KOPT-K1 (cell line): Measurements from ENCODE around the gene FUCA1.

ENCODE experiments used
- H3K27ac ChIP-seq: fragments of 200-600 bp; sonication (generic); 2 replicates; pipeline ENCODE4 v1.5.1; 2016; ENCODE audit warnings: antibody characterized with exemption, mild to moderate bottlenecking, low read depth, low read length; ENCODE audit not compliant: poor library complexity, severe bottlenecking
- H3K36me3 ChIP-seq: fragments of 200-600 bp; sonication (generic); 2 replicates; pipeline ENCODE4 v1.5.1; 2017; ENCODE audit warnings: antibody characterized with exemption, mild to moderate bottlenecking, low read length, moderate library complexity; ENCODE audit not compliant: insufficient read depth
- H3K9me3 ChIP-seq: fragments of 200-600 bp; sonication (generic); 2 replicates; pipeline ENCODE4 v1.5.1; 2017; ENCODE audit warnings: antibody characterized with exemption, low read length, mild to moderate bottlenecking; ENCODE audit not compliant: insufficient read depth, poor library complexity, severe bottlenecking

Gene FUCA1

GRCh38 chr1:23867895-23868556 is at the start of gene FUCA1:
FUCA1 (minus strand) TSS chr1:23868290; CDS start chr1:23868286, 4 bp downstream.
- Histone ChIP-seq H3K27ac (peak within 1 kb of the TSS; percentile 16), H3K9me3 (no peaks in the 10 kb centered on the region)

GRCh38 chr1:23916209-23917131 is 48.4 kb upstream of the FUCA1 start:
- no peak overlapping the region for H3K27ac ChIP-seq

More at GRCh38 chr1:23867895-23868556, at the start of gene FUCA1:
- H3K36me3 ChIP-seq, result no peaks in the 10 kb centered on the region

GRCh38 chr1:23915466-23915865 is 47.4 kb upstream of the FUCA1 start:
- no peaks in the 10 kb centered on the region for H3K9me3 ChIP-seq
- H3K36me3 ChIP-seq, result no peaks in the 10 kb centered on the region
- no peak overlapping the region for H3K27ac ChIP-seq

More at GRCh38 chr1:23916209-23917131, 48.4 kb upstream of the FUCA1 start:
- Histone ChIP-seq H3K36me3 (no peaks in the 10 kb centered on the region), H3K9me3 (no peaks in the 10 kb centered on the region)

- Histone ChIP-seq H3K9me3 (no peaks in the 10 kb centered on the region), H3K36me3 (no peaks in the 10 kb centered on the region), H3K27ac (no peak overlapping the region)
Observed at GRCh38 chr1:23914921-23915320, 46.8 kb upstream of the FUCA1 start.

- H3K27ac ChIP-seq, result peak within 1 kb of the TSS; percentile 85
- no peaks in the 10 kb centered on the region for H3K9me3 ChIP-seq
- no peaks in the 10 kb centered on the region for H3K36me3 ChIP-seq
Observed at GRCh38 chr1:23913212-23913880, 45.3 kb upstream of the FUCA1 start, which contains the start of gene CNR2. CNR2 (minus strand) TSS chr1:23913362; CDS start chr1:23875617, 37,745 bp downstream.

- H3K36me3 ChIP-seq, result no peaks in the 10 kb centered on the region
- H3K9me3 ChIP-seq, result no peaks in the 10 kb centered on the region
- H3K27ac ChIP-seq, result peak overlapping the region; percentile 85
Observed at GRCh38 chr1:23911921-23912320, 43.8 kb upstream of the FUCA1 start.

GRCh38 chr1:23910553-23911246 is 42.6 kb upstream of the FUCA1 start:
- Histone ChIP-seq H3K36me3 (no peaks in the 10 kb centered on the region), H3K9me3 (no peaks in the 10 kb centered on the region), H3K27ac (peak overlapping the region; percentile 85)

- no peaks in the 10 kb centered on the region for H3K36me3 ChIP-seq
- H3K9me3 ChIP-seq, result no peaks in the 10 kb centered on the region
- H3K27ac ChIP-seq, result peak overlapping the region; percentile 85
Observed at GRCh38 chr1:23910144-23910543, 42.1 kb upstream of the FUCA1 start.

GRCh38 chr1:23909412-23909811 is 41.3 kb upstream of the FUCA1 start:
- no peaks in the 10 kb centered on the region for H3K9me3 ChIP-seq
- peak overlapping the region; percentile 85 for H3K27ac ChIP-seq
- no peaks in the 10 kb centered on the region for H3K36me3 ChIP-seq

GRCh38 chr1:23908453-23909341 is 40.6 kb upstream of the FUCA1 start:
- Histone ChIP-seq H3K36me3 (no peaks in the 10 kb centered on the region), H3K27ac (peak overlapping the region; percentile 85), H3K9me3 (no peaks in the 10 kb centered on the region)

GRCh38 chr1:23906731-23907130 is 38.6 kb upstream of the FUCA1 start:
- Histone ChIP-seq H3K9me3 (no peaks in the 10 kb centered on the region), H3K27ac (no peak overlapping the region), H3K36me3 (no peaks in the 10 kb centered on the region; the same call in 1 of the 2 replicates)

- Histone ChIP-seq H3K36me3 (no peaks in the 10 kb centered on the region; the same call in 1 of the 2 replicates), H3K27ac (no peak overlapping the region), H3K9me3 (no peaks in the 10 kb centered on the region)
Observed at GRCh38 chr1:23905461-23906025, 37.5 kb upstream of the FUCA1 start.

- no peak overlapping the region for H3K27ac ChIP-seq
- H3K36me3 ChIP-seq, result no peaks in the 10 kb centered on the region; the same call in 1 of the 2 replicates
- no peaks in the 10 kb centered on the region for H3K9me3 ChIP-seq
Observed at GRCh38 chr1:23904748-23905357, 36.8 kb upstream of the FUCA1 start.
